Stimulated activated CD4-positive, alpha-beta T cell treated with anti-CD3 and anti-CD28 coated beads, Interleukin-2, amount 100 ng/mL, for 48 hours (primary cell): ENCODE data around the gene GSTO1.
A peak's percentile ranks its signal among the peaks of the same experiment; 100 is the strongest.

Experiments used
- DNase-seq, 2 donors: peaks; one replicate each; pipeline ENCODE4 v3.0.0-alpha.2; 2020

Gene GSTO1

DNA sequence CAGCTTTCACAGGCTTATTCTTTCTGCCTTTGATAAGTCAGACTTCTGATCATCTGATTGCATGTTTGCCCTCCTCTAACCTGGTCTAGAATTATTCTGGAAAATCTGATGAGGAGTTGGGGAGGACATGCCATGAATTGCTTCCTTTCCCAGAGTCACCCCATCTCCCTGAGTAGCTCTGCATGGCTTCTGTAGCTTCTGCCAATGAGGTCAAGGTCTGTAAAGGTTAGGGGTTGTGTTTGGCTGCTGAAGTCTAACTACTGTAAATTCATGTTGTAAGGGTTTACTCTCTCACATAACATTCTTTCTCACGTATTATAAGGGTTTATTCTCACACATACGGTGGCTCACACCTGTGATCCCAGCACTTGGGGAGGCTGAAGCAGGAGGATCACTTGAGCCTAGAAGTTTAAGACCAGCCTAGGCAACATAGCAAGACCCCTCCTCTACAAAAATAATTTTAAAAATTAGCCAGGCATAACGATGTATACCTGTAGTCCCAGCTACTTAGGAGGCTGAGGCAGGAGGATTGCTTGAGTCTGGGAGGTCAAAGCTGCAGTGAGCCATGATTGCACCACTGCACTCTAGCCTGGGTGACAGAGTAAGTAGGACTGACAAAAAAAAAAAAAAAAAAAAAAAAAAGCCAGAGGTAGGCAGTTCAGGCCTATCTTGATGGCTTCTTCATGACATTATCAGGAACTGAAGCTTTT is 25.0 kb downstream of the GSTO1 start:
- no peak for DNase-seq

DNA sequence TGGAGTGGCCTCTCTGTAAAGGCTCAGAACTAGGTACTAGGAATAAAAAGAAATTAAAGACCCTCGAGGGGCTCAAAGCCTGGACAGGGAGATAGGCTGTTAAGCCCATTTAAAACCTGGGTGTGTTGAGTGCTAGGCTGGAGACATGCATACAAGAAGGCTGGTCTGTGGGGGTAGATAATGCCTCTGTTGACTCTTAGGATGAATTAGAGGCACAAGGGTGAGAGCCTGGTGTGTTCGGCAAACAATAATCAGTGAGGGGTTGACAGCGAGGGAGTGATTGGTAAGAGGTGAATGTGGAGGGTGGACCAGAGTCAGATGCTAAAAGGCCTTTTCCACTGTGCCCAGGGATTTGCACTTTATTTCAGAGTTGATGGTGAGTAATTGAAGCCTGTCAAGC is 27.0 kb downstream of the GSTO1 start:
- no peak for DNase-seq

DNA sequence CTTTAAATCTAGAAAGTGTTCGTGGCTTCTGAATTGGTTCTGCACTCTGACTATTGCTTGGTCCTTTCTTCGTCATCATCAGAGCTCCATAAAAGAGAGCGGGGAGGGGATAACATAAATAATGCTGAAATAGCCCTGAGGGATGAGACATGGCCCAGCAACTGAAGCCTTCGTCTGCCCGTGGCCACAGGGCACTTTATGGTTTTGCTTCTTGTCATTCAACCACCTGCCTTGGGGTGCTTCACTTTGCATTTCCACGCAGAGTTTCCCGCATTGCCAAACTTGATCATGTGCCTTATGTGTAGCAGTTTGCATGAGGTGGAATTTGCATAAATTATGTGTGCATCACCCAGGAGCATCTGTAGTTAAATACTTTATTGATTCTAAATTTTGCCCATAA is 30.2 kb downstream of the GSTO1 start:
- no peak for DNase-seq

DNA sequence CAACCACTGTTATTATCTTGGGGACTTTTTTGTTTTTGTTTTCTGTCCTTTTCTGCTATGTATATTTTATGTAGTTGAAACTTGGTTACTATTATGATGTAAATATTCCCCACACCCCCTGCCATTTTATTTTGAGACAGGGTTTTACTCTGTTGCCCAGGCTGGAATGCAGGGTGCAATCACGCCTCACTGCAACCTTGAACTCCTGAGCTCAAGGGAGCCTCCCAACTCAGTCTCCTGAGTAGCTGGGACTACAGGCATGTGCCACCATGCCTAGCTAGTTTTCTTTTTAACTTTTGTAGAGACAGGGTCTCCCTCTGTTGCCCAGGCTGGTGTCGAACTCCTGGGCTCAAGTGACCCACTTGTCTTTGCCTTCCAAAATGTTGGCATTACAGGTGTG is 32.2 kb downstream of the GSTO1 start:
- no peak for DNase-seq

DNA sequence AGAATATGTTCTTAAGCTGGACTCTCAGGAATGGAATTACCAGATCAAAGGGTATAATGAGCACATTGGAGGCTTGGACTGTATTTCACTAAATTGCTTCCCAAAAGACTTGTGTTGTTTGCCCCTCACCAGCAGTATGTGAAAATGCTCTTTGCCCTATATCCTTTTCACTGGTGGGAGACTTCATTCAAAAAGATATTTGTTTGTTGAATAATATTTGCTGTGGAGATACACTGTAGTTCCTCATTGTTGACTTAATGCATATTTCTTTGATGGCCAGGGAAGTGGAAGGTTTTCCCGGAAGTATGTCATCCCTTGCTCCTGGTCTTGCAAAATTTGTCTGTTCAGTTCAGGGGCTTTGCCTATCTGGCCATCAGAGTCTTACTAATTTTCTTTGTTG is 33.7 kb downstream of the GSTO1 start:
- no peak for DNase-seq

DNA sequence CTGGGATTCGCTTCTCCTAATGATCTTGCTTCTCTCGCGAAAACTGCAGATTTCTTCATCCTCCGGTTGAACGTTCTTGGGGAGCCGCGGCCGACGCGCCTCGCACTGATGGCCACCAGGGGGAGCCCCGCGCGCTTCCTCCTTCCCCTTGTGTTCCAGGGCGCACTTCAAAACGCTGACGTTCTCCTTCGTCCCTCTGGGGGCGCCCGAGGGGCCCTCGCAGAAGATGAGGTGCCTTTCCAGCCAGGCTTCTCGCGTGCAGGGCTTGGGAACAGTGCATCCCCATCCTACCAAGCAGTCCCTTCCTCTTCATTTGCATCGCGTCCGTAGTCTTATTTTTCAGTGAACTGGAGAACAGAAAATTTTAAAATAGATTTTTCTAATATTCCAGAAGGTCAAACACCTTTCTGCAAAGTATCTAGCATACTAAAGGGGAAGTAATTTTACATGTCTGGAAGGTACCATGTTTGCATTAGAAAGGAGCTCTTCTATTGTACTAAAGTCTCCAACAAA is 36.8 kb downstream of the GSTO1 start:
- peak; percentile 89 to 91 for DNase-seq

DNA sequence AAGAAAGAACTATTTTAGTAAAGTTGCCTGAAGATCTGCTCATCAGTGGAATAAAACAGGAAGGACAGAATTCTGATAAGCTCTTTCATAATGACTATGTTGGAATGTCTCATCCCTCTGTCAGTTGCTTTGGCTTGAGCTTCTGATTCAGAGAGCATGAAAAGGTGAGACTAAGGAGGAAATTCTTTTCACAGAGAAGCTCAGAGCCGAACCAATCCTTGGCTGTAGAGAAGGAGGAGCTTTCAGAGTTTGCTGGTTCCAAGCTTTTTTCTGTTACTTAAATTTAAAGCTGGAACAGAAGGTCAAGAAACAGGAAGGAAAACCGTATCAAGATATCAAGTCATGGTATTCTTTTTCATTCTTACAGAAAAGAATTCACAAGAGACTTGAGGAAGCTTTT is 38.3 kb downstream of the GSTO1 start:
- no peak for DNase-seq

DNA sequence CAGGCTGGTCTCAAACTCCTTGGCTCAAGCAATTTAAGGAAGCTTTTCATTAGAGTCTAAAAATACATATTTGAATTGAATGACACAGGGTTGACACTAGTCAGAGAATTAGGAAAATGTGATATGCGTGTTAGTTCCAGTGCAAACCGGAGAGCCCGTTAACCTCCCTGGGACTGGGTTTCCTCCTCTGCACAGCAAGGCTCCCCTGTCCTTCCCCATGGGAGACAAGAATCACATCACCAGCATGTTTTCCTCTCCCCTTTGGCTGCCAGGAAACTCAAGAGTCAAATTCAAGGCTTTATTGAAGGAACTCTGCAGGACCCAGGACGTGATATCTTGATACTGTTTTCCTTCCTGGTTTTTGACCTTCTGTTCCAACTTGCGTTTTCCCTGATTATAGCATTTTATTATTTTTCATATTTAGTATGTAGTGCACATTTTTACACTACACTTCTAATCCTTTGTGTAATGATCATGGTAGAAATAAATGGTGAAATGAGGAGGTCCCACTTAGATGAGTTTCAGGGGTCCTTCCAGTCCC is 39.2 kb downstream of the GSTO1 start:
- no peak for DNase-seq

DNA sequence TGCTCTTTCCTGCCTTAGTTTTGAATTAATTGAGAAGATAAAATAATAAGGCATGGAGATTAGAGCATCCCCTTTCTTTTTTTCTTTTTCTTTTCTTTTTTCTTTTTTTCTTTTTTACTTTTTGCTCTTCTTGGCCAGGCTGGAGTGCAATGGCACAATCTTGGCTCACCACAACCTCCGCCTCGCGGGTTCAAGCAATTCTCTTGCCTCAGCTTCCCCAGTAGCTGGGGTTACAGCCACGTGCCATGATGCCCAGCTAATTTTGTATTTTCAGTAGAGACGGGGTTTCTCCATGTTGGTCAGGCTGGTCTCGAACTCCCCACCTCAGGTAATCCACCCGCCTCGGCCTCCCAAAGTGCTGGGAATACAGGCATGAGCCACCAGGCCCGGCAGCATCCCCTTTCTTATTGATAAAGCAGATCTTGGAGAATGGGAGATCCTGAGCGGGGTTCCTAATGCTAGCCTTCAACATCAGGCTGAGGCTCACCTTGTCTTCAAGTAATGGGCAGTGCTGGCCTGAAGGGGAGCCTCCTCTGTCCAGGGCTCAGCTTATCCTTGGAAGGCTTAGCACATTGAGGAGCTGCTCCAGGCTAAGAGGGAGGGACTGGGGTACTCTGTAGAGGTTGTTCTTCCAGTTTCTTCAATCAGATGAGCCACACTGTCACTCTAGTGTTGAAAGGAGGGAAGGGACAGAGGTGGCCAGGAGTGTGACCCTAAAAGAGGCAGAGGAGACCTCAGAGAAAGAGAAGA is 42.2 kb downstream of the GSTO1 start:
- no peak for DNase-seq

DNA sequence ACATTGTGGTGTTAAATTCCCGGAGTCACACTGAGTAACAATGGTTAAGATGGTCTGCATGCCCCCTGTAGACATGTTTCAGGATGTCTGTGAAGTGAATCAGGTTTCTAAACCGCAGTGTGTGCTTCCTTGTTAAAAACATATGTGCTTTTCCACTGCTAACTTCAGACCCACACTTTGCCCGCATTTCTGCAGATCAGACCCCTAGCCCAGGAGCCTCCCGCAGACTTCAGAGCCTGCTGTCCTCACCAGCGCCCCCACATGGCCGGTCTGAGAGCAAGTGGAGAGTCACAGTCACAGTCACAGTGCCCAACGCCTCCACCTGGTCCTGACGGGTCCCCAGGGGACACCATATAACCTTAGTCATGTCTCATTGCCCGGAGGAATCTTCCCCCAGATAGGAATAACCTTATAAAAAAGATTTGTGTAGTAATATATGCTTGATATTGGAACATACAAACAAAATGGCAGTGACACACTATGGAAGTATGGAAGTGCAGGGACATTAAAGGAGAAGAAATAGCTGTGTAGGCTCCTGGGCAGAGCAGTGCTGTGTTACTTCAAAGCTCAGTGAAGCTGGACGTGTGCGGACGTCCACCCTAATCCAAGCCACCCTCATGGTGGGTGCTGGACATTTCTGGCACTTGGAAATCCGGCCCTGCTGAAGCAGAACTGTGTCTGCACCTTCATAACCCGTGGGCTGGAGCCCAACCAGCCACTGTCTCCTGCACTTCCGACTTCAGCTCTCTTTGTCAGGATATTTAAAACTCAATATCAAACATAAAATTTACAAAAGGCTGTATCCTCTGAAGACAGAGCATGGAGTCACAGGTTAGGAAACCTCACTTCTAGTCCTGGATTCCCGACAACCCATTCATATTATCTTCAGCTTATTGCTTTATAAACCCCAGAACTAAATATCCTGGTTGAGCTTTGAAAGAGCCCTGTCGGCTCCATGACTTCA is 43.3 kb downstream of the GSTO1 start:
- DNase-seq = peak; percentile 35 to 49

DNA sequence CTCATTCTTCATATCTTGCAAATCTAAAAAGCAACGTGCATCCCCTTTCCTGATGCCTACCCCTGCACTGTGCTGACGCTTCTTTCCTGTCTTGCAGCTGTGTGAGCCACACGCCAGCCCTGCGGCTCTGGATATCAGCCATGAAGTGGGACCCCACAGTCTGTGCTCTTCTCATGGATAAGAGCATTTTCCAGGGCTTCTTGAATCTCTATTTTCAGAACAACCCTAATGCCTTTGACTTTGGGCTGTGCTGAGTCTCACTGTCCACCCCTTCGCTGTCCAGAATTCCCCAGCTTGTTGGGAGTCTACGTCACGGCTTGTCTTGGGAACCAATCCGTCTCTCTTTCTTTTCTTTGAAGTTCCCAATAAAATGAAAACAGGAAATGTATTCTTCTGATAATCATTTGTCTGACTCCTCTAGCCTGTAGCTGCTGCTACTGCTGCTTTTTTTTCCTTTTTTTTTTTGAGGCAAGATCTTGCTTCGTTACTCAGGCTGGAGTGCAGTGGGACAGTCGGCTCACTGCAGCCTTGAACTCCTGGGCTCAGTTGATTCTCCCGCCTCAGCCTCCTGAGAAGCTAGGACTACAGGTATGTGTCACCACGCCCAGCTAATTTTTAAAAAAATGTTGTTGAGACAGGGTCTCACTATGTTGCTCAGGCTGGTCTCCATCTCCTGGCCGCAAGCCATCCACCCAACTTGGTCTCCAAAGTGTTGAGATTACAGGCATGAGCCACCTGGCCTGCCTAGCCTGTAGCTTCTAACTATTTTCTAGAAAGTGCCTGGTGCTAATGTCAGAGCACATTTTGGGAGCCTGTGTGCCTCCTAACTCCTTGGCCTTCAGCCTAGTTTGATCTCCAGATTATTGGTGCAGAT is 44.6 kb downstream of the GSTO1 start:
- no peak for DNase-seq

DNA sequence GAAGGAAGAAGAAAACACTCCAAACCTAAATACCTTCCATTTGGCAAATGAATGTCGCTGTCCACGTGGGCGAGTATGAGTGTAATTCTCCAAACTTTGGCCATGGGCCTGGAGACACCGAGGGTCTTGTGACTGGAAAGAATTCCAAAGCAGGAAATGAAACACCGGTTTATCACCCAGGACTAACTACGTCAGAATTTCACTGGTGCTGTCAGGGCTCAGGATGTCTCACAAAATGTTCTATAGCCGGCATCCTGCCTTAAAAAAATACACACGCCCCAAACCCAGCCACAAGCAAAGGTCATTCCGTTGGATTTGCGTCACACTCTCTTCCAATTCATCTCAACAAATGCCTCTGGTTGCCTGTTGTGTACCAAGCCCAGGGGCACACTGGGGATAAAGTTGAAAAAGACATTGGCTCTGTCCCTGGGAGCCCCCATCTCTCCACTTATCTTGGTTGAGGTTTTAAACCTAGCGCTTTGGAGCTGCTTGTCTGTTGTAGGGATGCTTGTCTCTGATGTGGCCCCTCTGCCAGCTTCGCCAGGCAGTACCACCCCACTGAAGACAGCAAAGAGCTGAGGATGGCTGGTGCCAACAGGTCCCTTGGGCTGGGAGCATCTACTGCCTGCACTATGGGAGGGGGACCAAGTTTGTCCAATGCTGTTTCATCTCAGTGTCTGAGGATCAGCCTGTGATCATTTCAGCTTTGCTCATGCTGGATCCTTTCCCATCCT is 45.5 kb downstream of the GSTO1 start:
- DNase-seq = no peak

DNA sequence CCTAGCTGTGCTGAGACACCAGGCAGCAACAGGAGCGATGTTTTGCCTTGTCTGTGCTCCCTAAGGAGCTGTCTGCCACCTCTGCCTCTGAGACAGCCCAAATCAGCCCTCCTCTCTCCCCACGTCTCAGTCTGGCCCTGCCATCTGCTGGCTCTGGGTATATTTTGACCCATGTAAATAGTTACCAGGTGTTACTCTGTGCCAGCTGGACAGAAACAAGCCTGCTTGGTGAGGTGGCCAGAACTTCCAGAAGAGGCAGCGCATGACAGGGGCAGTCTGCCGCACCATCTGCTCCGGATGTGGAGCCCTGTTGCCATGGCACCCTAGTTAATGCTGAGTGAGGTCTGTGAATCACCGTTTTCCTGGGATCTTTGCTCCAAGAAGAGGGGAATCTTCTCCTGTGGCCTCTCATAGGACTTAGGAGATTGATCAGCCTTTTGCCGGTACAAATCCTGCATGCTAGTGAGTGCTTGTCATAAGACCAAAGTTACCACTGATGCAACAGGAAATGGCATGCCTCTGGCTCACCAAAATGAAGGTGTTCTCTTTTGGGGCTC is 46.1 kb downstream of the GSTO1 start:
- no peak for DNase-seq

DNA sequence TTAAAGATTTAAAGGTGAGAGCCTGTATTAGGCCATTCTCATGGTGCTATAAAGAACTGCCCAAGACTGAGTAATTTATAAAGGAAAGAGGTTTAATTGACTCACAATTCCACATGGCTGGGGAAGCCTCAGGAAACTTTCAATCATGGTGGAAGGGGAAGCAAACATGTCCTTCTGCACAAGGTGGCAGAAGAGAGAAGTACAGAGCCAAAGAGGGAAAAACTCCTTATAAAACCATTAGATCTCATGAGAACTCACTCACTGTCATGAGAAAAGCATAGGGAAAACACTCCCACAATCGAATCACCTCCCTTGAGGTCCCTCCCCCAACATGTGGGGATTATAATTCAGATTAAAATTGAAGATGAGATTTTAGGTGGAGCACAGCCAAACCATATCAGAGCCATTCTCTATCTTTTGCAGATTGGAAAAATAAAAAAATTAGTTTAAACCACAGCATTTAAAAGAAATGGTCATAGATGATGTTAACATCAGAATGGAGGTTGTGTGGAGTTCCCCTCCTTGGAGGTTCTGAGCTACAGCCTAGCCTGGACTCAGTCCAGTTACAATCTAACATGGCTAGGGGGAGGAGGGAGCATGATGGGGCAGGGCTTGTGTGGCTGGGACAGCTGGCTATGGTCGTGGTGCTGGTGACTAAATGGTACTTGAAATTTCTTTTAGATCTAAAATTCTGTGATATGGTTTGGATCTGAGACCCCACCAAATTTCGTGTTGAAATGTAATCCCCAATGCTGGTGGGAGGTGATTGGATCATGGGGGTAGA is 47.4 kb downstream of the GSTO1 start:
- DNase-seq = no peak

DNA sequence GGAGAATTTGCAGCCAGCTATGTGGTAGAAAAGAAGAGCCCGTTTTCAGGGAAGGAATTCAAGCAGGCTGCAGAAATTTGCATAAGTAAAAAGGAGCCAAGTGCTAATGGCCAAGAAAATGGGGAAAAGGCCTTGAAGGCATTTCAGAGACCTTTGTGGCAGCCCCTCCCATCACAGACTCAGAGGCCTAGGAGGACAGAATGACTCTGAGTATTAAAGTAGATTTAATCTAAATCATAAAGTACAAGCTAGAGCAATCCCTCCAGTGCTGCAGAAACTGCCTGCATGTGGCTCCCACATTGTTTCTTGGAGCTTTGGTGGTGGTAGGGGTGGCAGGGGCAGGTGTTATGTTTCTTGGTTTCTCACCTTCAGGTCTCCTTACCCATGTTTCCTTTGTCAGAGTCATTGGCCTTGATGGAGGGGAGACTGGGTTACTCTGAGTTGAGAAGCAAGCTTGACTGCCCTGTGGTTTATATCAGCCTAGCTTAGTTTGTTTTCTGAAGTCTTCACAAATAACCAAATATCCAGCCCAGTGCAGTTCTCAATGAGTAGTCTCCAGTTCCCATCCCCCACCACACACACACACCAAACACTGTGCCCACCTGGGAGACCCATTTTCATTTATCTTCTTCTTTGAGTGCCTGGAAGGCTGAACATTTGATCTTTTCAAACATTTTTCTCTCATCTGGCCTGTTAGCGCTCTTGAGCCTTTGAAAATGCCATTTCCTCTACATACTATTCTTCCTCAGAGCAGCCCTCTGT is 49.1 kb downstream of the GSTO1 start:
- no peak for DNase-seq

DNA sequence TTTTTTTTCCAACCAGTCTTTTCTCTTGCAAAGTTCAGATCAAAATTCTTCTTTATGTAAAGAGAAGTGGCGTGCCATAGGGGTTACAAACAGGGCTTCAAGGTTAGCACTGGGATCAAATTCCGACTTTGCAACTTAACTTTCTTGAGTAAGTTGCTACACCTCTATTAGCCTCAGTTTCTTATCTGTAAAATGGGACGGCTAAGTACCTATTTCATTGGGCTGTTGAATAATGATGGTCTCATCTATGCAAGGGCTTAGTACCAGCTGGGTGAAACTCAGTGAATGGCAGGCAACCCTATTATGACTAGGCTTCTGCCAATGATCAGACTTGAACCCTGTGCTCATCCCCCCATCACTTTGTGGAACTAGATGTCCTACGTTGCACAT is 49.7 kb downstream of the GSTO1 start:
- no peak for DNase-seq

DNA sequence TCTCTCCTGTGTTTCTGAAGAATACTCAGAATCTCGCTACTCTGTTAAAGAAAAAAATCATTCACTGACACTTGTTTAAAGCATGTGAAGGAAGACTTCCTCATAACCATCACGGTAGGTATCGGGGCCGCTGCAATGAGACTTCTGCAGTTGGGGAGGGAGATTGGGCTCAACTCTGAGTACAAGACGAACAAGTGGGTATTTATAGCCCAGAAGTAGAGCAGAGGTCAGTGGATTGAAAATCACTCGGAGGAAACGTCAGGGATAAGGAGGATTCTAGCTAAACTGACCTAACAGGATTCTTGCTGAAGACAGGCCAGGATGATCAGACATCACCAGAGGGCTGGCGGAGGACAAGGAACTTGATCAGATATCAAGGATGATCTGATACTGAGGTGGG is 50.2 kb downstream of the GSTO1 start:
- no peak for DNase-seq

DNA sequence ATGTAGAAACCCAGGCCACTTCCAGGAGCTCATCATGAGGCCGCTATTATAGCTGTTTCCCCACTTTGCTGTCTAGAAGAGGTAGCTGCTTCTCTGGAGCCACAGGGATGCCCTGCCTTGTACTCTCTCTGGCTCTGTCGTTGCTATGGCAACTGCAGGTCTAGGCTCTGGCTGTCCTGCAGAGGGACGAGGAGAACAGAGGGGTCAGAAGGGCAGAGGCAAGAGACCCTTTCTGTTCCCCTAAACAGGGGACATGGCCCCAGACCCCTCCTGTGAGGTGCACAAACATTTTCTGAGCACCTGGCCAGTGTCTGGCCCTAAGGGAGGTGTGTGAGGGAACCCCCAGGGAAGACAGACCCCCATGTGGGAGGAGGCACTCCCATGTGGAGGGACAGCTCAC is 52.2 kb downstream of the GSTO1 start:
- DNase-seq = no peak
